Measurements from ENCODE around the gene SIN3B. TPM values are rescaled to one million over a fixed set of nuclear protein-coding genes. Genes with fewer than 3 reads are reported as not detected.
A peak's percentile ranks its signal among the peaks of the same experiment; 100 is the strongest.

Gene SIN3B
- total RNA-seq, 1 donor, result 19.1 TPM

DNA sequence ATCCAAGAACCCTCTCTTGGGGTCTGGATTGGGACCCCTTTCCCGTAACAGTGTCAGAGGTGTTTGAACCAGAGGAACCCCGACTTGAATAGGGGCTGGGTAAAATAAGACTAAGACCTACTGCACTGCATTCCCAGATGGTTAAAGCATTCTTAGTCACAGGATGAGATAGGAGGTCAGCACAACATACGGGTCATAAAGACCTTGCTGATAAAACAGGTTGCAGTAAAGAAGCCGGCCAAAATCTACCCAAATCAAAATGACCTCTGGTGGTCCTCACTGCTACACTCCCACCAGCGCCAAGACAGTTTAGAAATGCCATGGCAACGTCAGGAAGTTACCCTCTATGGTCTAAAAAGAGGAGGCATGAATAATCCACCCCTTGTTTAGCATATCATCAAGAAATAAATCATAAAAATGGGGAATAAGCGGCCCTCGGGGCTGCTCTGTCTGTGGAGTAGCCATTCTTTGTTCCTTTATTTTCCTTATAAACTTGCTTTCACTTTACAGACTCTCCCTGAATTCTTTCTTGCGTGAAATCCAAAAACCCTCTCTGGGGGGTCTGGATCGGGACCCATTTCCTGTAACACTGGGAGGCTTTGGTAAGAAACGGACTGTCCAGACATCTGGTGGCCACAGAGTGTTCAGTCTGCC, 4.4 kb upstream of the SIN3B start:
- H3K4me3 ChIP-seq (ENCODE audit: low read depth, low read length), result peak overlapping the region; percentile 54
- TF ChIP-seq, protein P1, sequence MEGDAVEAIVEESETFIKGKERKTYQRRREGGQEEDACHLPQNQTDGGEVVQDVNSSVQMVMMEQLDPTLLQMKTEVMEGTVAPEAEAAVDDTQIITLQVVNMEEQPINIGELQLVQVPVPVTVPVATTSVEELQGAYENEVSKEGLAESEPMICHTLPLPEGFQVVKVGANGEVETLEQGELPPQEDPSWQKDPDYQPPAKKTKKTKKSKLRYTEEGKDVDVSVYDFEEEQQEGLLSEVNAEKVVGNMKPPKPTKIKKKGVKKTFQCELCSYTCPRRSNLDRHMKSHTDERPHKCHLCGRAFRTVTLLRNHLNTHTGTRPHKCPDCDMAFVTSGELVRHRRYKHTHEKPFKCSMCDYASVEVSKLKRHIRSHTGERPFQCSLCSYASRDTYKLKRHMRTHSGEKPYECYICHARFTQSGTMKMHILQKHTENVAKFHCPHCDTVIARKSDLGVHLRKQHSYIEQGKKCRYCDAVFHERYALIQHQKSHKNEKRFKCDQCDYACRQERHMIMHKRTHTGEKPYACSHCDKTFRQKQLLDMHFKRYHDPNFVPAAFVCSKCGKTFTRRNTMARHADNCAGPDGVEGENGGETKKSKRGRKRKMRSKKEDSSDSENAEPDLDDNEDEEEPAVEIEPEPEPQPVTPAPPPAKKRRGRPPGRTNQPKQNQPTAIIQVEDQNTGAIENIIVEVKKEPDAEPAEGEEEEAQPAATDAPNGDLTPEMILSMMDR (IDR thresholded peaks at IDR 0.05; ENCODE audit: insufficient read depth, low read length), result no peak
- peak; percentile 35 for DNase-seq (ENCODE audit: low read depth)

DNA sequence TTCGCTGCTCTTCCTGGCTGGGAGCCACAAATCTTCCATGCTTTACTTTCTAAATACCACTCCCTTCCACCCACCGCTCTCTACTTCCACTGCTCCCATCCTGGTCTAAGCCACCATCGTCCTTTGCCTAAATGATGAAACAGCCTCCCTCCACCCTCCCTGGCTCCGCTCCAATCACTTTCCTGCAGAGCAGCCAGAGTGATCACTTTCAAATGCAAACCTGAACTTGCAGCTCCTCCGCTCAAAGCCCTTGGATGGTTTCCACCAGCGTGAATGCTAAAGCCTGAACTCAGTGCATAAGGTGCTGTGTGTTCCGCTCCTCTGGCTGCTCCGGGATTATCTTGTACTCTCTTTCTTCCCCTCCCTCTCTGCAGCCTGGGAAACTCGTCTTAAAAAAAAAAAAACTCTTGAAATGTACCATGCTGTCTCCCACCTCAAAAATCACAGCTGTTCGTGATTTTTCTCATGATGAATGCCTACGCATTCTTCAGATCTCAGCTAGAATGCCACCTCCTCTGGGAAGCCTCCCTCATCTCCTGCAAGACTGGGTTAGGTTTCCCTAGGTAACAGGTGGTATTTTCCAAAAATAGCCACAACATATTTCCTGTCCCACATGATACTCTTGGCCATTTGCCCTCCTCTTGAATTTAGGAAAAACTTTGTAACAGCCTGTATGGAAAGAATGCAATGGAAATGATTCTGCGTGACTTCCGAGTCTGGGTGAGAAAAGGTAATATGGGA, 3.7 kb upstream of the SIN3B start:
- TF ChIP-seq, protein P1 (IDR thresholded peaks at IDR 0.05; ENCODE audit: insufficient read depth, low read length), result no peak
- H3K4me3 ChIP-seq (ENCODE audit: low read depth, low read length), result peak overlapping the region; percentile 54
- DNase-seq (ENCODE audit: low read depth), result peak; percentile 79

DNA sequence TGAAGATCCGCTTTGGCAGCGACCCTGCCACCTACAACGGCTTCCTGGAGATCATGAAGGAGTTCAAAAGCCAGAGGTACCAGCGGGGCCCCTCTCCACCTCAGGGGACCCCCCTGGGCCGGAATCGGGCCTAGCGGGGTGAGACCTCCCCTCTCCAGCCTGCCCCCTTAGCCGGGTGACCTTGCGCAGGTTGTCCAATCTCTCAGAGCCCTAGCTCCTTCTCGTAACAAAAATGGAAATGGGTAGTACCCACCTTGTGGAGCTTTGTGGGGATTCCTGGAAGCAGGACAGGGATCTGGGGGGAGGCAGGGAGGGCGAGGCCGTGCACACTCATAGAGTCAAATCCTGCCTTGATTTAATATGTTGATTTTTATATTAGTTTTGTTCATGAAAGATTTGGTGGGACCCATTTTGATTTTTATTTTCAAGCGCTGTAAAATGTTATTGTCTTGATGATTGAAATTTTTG, 658 bp downstream of the SIN3B start:
- DNase-seq (ENCODE audit: low read depth), result no peak
- H3K4me3 ChIP-seq (ENCODE audit: low read depth, low read length), result peak overlapping the region; percentile 93
- TF ChIP-seq, protein P1 (IDR thresholded peaks at IDR 0.05; ENCODE audit: insufficient read depth, low read length), result no peak

DNA sequence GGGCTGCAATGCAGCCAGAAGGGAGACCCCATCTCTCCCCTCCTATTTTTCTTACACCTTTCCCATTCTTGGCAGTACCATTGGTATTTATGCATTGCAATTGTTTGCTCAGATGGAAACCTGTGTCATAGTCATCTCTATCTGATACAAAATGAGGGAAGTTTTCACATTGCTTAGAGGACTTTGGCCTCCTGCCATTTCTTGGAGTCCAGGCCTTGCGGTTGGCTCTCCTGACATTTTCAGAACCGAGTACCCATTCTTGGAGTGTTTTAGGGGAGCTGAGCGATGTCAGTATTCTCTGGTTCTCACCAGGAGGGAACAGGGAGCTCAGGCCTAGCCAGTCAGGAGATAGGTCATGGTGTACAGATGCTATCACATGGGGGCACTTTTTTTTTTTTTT, 1.5 kb downstream of the SIN3B start:
- peak; percentile 54 for DNase-seq (ENCODE audit: low read depth)
- TF ChIP-seq, protein P1 (IDR thresholded peaks at IDR 0.05; ENCODE audit: insufficient read depth, low read length), result no peak
- peak overlapping the region; percentile 93 for H3K4me3 ChIP-seq (ENCODE audit: low read depth, low read length)

DNA sequence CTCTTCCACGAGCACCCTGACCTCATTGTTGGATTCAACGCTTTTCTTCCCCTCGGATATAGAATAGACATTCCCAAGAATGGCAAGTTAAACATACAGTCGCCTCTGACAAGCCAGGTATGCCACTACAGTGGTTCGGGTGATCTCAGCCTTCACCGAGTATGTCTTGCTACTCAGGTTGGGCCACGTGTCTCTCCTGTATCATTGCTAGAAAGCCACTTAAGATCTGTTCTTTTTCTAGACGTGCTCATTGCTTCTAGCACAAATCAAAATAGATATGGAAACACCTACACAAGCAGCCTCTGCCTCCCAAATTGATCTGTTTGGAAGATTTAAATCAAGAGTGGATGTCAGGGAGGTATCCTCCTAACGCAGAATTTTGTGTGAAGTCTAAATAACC, 2.3 kb downstream of the SIN3B start:
- H3K4me3 ChIP-seq (ENCODE audit: low read depth, low read length), result no peak overlapping the region
- no peak for DNase-seq (ENCODE audit: low read depth)
- TF ChIP-seq, protein P1 (IDR thresholded peaks at IDR 0.05; ENCODE audit: insufficient read depth, low read length), result no peak

DNA sequence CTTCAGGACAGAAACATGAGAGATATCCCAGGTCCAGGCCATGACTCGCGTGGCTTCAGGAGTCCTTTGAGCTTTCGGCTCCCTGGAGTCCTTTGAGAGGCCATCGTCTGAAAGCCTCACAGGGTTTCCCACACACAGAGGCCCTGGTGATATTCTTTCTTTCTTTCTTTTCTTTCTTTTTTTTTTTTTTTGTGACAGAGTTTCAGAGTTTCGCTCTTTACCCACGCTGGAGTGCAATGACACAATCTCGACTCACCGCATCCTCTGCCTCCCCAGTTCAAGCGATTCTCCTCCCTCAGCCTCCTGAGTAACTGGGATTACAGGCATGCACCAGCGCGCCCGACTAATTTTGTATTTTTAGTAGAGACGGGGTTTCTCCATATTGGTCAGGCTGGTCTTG, 5.5 kb downstream of the SIN3B start:
- no peak for DNase-seq (ENCODE audit: low read depth)
- H3K4me3 ChIP-seq (ENCODE audit: low read depth, low read length), result no peak overlapping the region
- TF ChIP-seq, protein P1 (IDR thresholded peaks at IDR 0.05; ENCODE audit: insufficient read depth, low read length), result no peak
